WTC11 (cell line): ENCODE data around the gene OPN1LW. TPM values are rescaled to one million over a fixed set of nuclear protein-coding genes. Genes with fewer than 3 reads are reported as not detected.

Experiments
- ATAC-seq: fragments of 200-7000 bp; cut with Tn5 transposase; 2 replicates; pipeline ENCODE4 v1.10.0; 2021; ENCODE audit warnings: mild to moderate bottlenecking, moderate library complexity
- CTCF ChIA-PET: fragments of 300-600 bp; sonication (Branson Sonifier 250); formaldehyde crosslinking; loops from one replicate; lab custom pipeline; 2021; ENCODE audit warnings: antibody characterized with exemption; lab: Charles Lee
- POLR2A ChIA-PET: fragments of 350-600 bp; sonication (Branson Sonifier 250); formaldehyde crosslinking; loops from one replicate; lab custom pipeline; 2021; ENCODE audit warnings: antibody characterized with exemption; lab: Charles Lee
- DNase-seq: peaks from one replicate; pipeline ENCODE4 v3.0.0; 2021; ENCODE audit warnings: low spot score
- H3K27ac Mint-ChIP-seq: 2 replicates; pipeline ENCODE4 v1.8.0; 2021; ENCODE audit warnings: mixed read lengths
- H3K27me3 Mint-ChIP-seq: 2 replicates; pipeline ENCODE4 v1.8.0; 2021; ENCODE audit warnings: low read depth, mild to moderate bottlenecking, moderate library complexity, mixed read lengths
- H3K36me3 Mint-ChIP-seq: 2 replicates; pipeline ENCODE4 v1.8.0; 2021; ENCODE audit warnings: mixed read lengths
- H3K4me1 Mint-ChIP-seq: 2 replicates; pipeline ENCODE4 v1.8.0; 2022; ENCODE audit warnings: mixed read lengths
- H3K4me3 Mint-ChIP-seq: 2 replicates; pipeline ENCODE4 v1.8.0; 2021; ENCODE audit warnings: mild to moderate bottlenecking, moderate library complexity, mixed read lengths
- H3K9me3 Mint-ChIP-seq: 2 replicates; pipeline ENCODE4 v1.8.0; 2021; ENCODE audit warnings: mixed read lengths
- ATF1 ChIP-seq: sonication (generic); formaldehyde crosslinking; IDR thresholded peaks from 2 replicates; pipeline ENCODE4 v1.8.1; 2023; ENCODE audit warnings: mild to moderate bottlenecking, moderate library complexity, missing genetic modification reagents
- ELF4 ChIP-seq: sonication (generic); formaldehyde crosslinking; IDR thresholded peaks from 2 replicates; pipeline ENCODE4 v1.8.1; 2022; ENCODE audit warnings: low read depth, mild to moderate bottlenecking, moderate library complexity, missing genetic modification reagents
- EMX1 ChIP-seq: fragments of 250-450 bp; sonication (Bioruptor Pico); IDR thresholded peaks from 2 replicates; pipeline ENCODE4 v1.8.0; 2021; ENCODE audit warnings: mild to moderate bottlenecking
- ESRRA ChIP-seq: sonication (generic); formaldehyde crosslinking; IDR thresholded peaks from 2 replicates; pipeline ENCODE4 v1.8.1; 2022; ENCODE audit warnings: mild to moderate bottlenecking, missing genetic modification reagents, borderline replicate concordance
- MYBL2 ChIP-seq: sonication (generic); formaldehyde crosslinking; IDR thresholded peaks from 2 replicates; pipeline ENCODE4 v1.8.1; 2023; ENCODE audit warnings: mild to moderate bottlenecking, moderate library complexity, missing genetic modification reagents
- NFE2L1 ChIP-seq: sonication (generic); formaldehyde crosslinking; IDR thresholded peaks from 2 replicates; pipeline ENCODE4 v1.8.1; 2023; ENCODE audit warnings: missing genetic modification reagents
- OVOL2 ChIP-seq: fragments of 250-450 bp; sonication (Bioruptor Pico); IDR thresholded peaks from 2 replicates; pipeline ENCODE4 v1.9.0; 2021; ENCODE audit warnings: mild to moderate bottlenecking, borderline replicate concordance
- SP1 ChIP-seq: sonication (generic); formaldehyde crosslinking; conservative IDR thresholded peaks from 2 replicates; pipeline ENCODE4 v1.8.1; 2022; ENCODE audit warnings: missing genetic modification reagents
- TEAD1 ChIP-seq: sonication (generic); formaldehyde crosslinking; IDR thresholded peaks from 2 replicates; pipeline ENCODE4 v1.8.0; 2022; ENCODE audit warnings: mild to moderate bottlenecking, missing genetic modification reagents
- ZNF396 ChIP-seq: fragments of 250-450 bp; sonication (Bioruptor Pico); IDR thresholded peaks from 2 replicates; pipeline ENCODE4 v1.8.0; 2021; ENCODE audit warnings: mild to moderate bottlenecking, moderate library complexity, borderline replicate concordance
- ZNF671 ChIP-seq: fragments of 250-450 bp; sonication (Bioruptor Pico); IDR thresholded peaks from 2 replicates; pipeline ENCODE4 v1.8.0; 2021; ENCODE audit warnings: mild to moderate bottlenecking
- total RNA-seq: library from RNA; stranded (reverse); gene quantifications from 3 replicates; pipeline ENCODE4 v1.2.3, GENCODE V29; 2021
- TF ChIP-seq, protein P1 (sequence below): sonication (generic); formaldehyde crosslinking; IDR thresholded peaks from 2 replicates; pipeline ENCODE4 v1.8.1; 2022; ENCODE audit warnings: missing genetic modification reagents, borderline replicate concordance
- TF ChIP-seq, protein P2 (sequence below): sonication (generic); formaldehyde crosslinking; IDR thresholded peaks from 2 replicates; pipeline ENCODE4 v1.8.1; 2022; ENCODE audit warnings: mild to moderate bottlenecking, missing genetic modification reagents, moderate library complexity, borderline replicate concordance
- TF ChIP-seq, protein P3 (sequence below): sonication (generic); formaldehyde crosslinking; IDR thresholded peaks from 2 replicates; pipeline ENCODE4 v1.8.1; 2023; ENCODE audit warnings: mild to moderate bottlenecking, moderate library complexity, missing genetic modification reagents
- TF ChIP-seq, protein P4 (sequence below): sonication (generic); formaldehyde crosslinking; IDR thresholded peaks from 2 replicates; pipeline ENCODE4 v1.8.1; 2023; ENCODE audit warnings: mild to moderate bottlenecking, missing genetic modification reagents
- TF ChIP-seq, protein P5 (sequence below): sonication (generic); formaldehyde crosslinking; conservative IDR thresholded peaks from 2 replicates; pipeline ENCODE4 v1.8.1; 2022; ENCODE audit warnings: mild to moderate bottlenecking, missing genetic modification reagents
- TF ChIP-seq, protein P6 (sequence below): sonication (generic); formaldehyde crosslinking; IDR thresholded peaks from 2 replicates; pipeline ENCODE4 v1.8.1; 2023; ENCODE audit warnings: mild to moderate bottlenecking, missing genetic modification reagents, borderline replicate concordance
- TF ChIP-seq, protein P7 (sequence below): fragments of 200-600 bp; IDR thresholded peaks from 2 replicates; pipeline ENCODE4 v1.8.0; 2022; ENCODE audit warnings: antibody characterized with exemption

The OPN1LW gene
- total RNA-seq, 1 experiment from 2014 or later: not detected

DNA sequence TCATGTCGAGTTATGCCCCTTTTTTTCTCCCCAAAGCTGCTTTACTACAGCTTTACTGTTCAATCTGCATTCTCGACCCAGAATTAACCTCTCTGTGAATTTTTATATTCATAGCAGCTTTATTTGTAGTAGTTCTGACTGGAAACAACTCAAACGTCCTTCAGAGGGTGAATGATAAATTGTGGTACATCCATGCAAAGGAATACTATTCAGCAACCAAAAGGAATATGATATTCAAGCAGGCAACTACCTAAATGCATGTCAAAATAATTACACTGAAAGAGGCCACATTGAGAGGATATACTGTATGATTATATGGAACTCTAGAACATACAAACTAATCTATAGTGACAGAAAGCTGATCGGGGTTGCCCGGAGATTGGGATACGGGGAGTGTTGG lies 26.5 kb upstream of the OPN1LW start (continued):
- no peak for TF ChIP-seq TEAD1 (CRISPR knock-in tag)
- TF ChIP-seq NFE2L1: no peak
- no peak for TF ChIP-seq EMX1 (CRISPR knock-in tag)
- TF ChIP-seq, protein P1, sequence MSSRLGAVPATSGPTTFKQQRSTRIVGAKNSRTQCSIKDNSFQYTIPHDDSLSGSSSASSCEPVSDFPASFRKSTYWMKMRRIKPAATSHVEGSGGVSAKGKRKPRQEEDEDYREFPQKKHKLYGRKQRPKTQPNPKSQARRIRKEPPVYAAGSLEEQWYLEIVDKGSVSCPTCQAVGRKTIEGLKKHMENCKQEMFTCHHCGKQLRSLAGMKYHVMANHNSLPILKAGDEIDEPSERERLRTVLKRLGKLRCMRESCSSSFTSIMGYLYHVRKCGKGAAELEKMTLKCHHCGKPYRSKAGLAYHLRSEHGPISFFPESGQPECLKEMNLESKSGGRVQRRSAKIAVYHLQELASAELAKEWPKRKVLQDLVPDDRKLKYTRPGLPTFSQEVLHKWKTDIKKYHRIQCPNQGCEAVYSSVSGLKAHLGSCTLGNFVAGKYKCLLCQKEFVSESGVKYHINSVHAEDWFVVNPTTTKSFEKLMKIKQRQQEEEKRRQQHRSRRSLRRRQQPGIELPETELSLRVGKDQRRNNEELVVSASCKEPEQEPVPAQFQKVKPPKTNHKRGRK (CRISPR knock-in tag): no peak
- no peak for TF ChIP-seq ESRRA (CRISPR knock-in tag)
- no peak for TF ChIP-seq MYBL2 (CRISPR knock-in tag)
- no peak for TF ChIP-seq ATF1 (CRISPR knock-in tag)
- TF ChIP-seq, protein P2, sequence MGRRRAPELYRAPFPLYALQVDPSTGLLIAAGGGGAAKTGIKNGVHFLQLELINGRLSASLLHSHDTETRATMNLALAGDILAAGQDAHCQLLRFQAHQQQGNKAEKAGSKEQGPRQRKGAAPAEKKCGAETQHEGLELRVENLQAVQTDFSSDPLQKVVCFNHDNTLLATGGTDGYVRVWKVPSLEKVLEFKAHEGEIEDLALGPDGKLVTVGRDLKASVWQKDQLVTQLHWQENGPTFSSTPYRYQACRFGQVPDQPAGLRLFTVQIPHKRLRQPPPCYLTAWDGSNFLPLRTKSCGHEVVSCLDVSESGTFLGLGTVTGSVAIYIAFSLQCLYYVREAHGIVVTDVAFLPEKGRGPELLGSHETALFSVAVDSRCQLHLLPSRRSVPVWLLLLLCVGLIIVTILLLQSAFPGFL (CRISPR knock-in tag): no peak
- TF ChIP-seq SP1 (CRISPR knock-in tag): no peak

DNA sequence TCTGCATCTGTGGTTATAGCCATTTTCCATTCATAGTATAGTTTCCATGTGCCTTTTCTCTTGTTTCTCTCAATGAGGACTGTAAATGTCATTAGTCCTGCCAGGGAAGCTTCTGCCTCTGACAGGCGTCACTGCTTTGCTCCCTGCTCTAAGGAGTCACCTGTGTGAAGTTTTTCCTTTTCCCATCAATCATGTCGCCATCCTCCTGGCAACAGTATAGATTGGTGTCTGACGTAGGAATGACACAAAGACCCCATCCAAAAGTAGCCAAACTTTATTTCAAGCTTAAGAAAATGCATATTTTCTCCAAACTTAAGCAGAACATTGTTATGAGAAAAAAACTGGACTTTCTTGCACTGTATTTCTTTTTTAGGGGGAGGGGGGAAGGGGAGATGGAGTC lies 23.5 kb upstream of the OPN1LW start:
- Mint-ChIP-seq H3K36me3 (no peaks in the 10 kb centered on the region), H3K9me3 (peaks cover 4% of the 10 kb centered on the region; the same call in 1 of the 2 replicates), H3K27me3 (no peaks in the 10 kb centered on the region), H3K4me1 (no peaks in the 10 kb centered on the region), H3K27ac (no peak overlapping the region), H3K4me3 (no peak overlapping the region)
- ChIA-PET CTCF (no interaction called here), POLR2A (interaction anchor here (0.7 kb wide), 1 partner anchor 22 kb away, joined by 3 read pairs; no protein-coding TSS in a partner anchor)
- no peak for DNase-seq
- no peak for TF ChIP-seq ELF4 (CRISPR knock-in tag)
- no peak for TF ChIP-seq OVOL2 (CRISPR knock-in tag)
- TF ChIP-seq, protein P3, sequence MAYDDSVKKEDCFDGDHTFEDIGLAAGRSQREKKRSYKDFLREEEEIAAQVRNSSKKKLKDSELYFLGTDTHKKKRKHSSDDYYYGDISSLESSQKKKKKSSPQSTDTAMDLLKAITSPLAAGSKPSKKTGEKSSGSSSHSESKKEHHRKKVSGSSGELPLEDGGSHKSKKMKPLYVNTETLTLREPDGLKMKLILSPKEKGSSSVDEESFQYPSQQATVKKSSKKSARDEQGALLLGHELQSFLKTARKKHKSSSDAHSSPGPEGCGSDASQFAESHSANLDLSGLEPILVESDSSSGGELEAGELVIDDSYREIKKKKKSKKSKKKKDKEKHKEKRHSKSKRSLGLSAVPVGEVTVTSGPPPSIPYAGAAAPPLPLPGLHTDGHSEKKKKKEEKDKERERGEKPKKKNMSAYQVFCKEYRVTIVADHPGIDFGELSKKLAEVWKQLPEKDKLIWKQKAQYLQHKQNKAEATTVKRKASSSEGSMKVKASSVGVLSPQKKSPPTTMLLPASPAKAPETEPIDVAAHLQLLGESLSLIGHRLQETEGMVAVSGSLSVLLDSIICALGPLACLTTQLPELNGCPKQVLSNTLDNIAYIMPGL (CRISPR knock-in tag): no peak
- ATAC-seq: no peak

DNA sequence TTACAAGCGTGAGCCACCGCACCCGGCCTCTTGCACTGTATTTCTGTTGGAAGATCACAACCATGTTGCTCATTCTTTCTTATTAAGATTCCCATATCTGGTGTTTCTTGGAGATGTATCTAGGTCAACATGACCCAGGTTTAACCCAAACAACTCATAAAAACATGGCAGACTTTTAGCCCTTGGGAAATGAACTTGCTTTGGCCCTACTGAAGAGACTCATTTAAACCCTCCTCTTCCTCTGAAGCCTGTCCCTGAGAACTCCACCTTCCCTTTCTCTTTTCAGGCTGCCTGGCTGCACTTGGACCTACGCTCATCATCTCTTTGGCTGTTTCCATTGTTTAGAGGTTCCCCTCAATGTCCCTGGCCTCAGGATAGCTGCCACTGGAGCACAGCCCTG lies 22.8 kb upstream of the OPN1LW start:
- Mint-ChIP-seq H3K27ac (no peak overlapping the region), H3K27me3 (no peaks in the 10 kb centered on the region), H3K9me3 (peaks cover 4% of the 10 kb centered on the region; the same call in 1 of the 2 replicates), H3K36me3 (no peaks in the 10 kb centered on the region), H3K4me1 (no peaks in the 10 kb centered on the region), H3K4me3 (no peak overlapping the region)
- ATAC-seq (no peak), DNase-seq (no peak)
- ChIA-PET POLR2A (interaction anchor here (0.7 kb wide), 1 partner anchor 21 kb away, joined by 3 read pairs; no protein-coding TSS in a partner anchor), CTCF (no interaction called here)
- TF ChIP-seq ZNF396: no peak
- TF ChIP-seq, protein P4, sequence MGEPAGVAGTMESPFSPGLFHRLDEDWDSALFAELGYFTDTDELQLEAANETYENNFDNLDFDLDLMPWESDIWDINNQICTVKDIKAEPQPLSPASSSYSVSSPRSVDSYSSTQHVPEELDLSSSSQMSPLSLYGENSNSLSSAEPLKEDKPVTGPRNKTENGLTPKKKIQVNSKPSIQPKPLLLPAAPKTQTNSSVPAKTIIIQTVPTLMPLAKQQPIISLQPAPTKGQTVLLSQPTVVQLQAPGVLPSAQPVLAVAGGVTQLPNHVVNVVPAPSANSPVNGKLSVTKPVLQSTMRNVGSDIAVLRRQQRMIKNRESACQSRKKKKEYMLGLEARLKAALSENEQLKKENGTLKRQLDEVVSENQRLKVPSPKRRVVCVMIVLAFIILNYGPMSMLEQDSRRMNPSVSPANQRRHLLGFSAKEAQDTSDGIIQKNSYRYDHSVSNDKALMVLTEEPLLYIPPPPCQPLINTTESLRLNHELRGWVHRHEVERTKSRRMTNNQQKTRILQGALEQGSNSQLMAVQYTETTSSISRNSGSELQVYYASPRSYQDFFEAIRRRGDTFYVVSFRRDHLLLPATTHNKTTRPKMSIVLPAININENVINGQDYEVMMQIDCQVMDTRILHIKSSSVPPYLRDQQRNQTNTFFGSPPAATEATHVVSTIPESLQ (CRISPR knock-in tag): no peak
- TF ChIP-seq, protein P5, sequence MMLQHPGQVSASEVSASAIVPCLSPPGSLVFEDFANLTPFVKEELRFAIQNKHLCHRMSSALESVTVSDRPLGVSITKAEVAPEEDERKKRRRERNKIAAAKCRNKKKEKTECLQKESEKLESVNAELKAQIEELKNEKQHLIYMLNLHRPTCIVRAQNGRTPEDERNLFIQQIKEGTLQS: no peak
- TF ChIP-seq EMX1 (CRISPR knock-in tag): no peak
- TF ChIP-seq, protein P6, sequence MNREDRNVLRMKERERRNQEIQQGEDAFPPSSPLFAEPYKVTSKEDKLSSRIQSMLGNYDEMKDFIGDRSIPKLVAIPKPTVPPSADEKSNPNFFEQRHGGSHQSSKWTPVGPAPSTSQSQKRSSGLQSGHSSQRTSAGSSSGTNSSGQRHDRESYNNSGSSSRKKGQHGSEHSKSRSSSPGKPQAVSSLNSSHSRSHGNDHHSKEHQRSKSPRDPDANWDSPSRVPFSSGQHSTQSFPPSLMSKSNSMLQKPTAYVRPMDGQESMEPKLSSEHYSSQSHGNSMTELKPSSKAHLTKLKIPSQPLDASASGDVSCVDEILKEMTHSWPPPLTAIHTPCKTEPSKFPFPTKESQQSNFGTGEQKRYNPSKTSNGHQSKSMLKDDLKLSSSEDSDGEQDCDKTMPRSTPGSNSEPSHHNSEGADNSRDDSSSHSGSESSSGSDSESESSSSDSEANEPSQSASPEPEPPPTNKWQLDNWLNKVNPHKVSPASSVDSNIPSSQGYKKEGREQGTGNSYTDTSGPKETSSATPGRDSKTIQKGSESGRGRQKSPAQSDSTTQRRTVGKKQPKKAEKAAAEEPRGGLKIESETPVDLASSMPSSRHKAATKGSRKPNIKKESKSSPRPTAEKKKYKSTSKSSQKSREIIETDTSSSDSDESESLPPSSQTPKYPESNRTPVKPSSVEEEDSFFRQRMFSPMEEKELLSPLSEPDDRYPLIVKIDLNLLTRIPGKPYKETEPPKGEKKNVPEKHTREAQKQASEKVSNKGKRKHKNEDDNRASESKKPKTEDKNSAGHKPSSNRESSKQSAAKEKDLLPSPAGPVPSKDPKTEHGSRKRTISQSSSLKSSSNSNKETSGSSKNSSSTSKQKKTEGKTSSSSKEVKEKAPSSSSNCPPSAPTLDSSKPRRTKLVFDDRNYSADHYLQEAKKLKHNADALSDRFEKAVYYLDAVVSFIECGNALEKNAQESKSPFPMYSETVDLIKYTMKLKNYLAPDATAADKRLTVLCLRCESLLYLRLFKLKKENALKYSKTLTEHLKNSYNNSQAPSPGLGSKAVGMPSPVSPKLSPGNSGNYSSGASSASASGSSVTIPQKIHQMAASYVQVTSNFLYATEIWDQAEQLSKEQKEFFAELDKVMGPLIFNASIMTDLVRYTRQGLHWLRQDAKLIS: no peak
- no peak for TF ChIP-seq ZNF671 (CRISPR knock-in tag)
- TF ChIP-seq, protein P7, sequence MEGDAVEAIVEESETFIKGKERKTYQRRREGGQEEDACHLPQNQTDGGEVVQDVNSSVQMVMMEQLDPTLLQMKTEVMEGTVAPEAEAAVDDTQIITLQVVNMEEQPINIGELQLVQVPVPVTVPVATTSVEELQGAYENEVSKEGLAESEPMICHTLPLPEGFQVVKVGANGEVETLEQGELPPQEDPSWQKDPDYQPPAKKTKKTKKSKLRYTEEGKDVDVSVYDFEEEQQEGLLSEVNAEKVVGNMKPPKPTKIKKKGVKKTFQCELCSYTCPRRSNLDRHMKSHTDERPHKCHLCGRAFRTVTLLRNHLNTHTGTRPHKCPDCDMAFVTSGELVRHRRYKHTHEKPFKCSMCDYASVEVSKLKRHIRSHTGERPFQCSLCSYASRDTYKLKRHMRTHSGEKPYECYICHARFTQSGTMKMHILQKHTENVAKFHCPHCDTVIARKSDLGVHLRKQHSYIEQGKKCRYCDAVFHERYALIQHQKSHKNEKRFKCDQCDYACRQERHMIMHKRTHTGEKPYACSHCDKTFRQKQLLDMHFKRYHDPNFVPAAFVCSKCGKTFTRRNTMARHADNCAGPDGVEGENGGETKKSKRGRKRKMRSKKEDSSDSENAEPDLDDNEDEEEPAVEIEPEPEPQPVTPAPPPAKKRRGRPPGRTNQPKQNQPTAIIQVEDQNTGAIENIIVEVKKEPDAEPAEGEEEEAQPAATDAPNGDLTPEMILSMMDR: no peak
